Activated naive CD8-positive, alpha-beta T cell (primary cell): ENCODE data around the gene NEUROD2.

ENCODE experiments used
- H3K27ac Mint-ChIP-seq: one replicate; pipeline ENCODE4 v1.8.0; 2021; ENCODE audit warnings: mixed read lengths
- H3K27me3 Mint-ChIP-seq: one replicate; pipeline ENCODE4 v1.8.0; 2021; ENCODE audit warnings: mixed read lengths
- H3K36me3 Mint-ChIP-seq: one replicate; pipeline ENCODE4 v1.8.0; 2021; ENCODE audit warnings: mixed read lengths
- H3K4me1 Mint-ChIP-seq: one replicate; pipeline ENCODE4 v1.8.0; 2021; ENCODE audit warnings: low read depth, mixed read lengths
- H3K4me3 Mint-ChIP-seq: one replicate; pipeline ENCODE4 v1.8.0; 2021; ENCODE audit warnings: mild to moderate bottlenecking, mixed read lengths
- H3K9me3 Mint-ChIP-seq: one replicate; pipeline ENCODE4 v1.8.0; 2021; ENCODE audit warnings: low read depth, mixed read lengths

NEUROD2 gene

GRCh38 chr17:39569126-39569525 is 38.6 kb downstream of the NEUROD2 start:
- no peaks in the 10 kb centered on the region for H3K27me3 Mint-ChIP-seq
- H3K36me3 Mint-ChIP-seq: peaks cover 39% of the 10 kb centered on the region
- no peak overlapping the region for H3K27ac Mint-ChIP-seq
- H3K9me3 Mint-ChIP-seq: peaks cover 11% of the 10 kb centered on the region
- H3K4me1 Mint-ChIP-seq: no peaks in the 10 kb centered on the region
- H3K4me3 Mint-ChIP-seq: no peak overlapping the region

- Mint-ChIP-seq H3K27ac (no peak overlapping the region), H3K27me3 (no peaks in the 10 kb centered on the region), H3K4me3 (no peak overlapping the region), H3K36me3 (peaks cover 39% of the 10 kb centered on the region), H3K9me3 (peaks cover 11% of the 10 kb centered on the region), H3K4me1 (no peaks in the 10 kb centered on the region)
These were observed 39.0 kb downstream of the NEUROD2 start for GRCh38 chr17:39568702-39569101.

DNA sequence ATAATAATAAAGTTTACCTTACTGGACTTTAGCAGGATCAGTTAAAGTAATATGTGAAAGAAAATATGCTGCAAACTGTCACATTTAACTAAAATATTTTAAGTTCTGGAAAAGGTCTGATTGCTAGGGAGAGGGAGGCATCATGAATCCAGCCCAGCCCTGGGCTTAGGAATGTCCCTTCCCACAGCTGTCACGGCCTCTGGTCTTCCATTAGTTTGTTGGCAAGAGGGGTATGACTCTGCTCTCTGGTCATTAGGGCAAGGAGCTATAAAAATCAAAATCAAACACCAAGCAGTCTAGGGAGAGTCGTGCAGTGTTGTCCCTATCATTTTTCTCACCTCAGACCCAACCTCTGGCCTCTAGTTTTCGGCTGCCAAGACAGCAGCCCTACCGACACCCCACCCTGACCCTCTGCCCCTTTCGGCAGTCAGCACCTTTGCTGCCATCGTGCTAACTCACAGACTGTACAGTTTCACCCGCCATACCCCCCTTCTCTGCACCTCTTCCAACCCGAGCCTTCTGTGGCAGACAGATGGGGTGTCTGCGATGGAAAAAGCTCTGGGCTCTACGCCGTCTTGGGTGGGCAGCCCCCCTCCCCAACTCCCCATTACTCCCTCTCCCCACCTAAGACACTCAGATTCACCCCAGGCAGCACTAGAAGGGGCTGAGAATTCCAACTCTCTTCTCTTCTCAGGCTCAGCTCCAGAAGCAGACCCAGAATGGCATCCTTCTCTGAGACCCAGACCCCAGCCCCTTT is 41.4 kb downstream of the NEUROD2 start:
- no peak overlapping the region for H3K4me3 Mint-ChIP-seq
- no peak overlapping the region for H3K27ac Mint-ChIP-seq
- peaks cover 7% of the 10 kb centered on the region for H3K9me3 Mint-ChIP-seq
- no peaks in the 10 kb centered on the region for H3K27me3 Mint-ChIP-seq
- H3K36me3 Mint-ChIP-seq: peaks cover 36% of the 10 kb centered on the region
- no peaks in the 10 kb centered on the region for H3K4me1 Mint-ChIP-seq

GRCh38 chr17:39564211-39564848 is 43.4 kb downstream of the NEUROD2 start:
- no peak overlapping the region for H3K27ac Mint-ChIP-seq
- no peaks in the 10 kb centered on the region for H3K9me3 Mint-ChIP-seq
- H3K36me3 Mint-ChIP-seq: peaks cover 27% of the 10 kb centered on the region
- no peak overlapping the region for H3K4me3 Mint-ChIP-seq
- H3K4me1 Mint-ChIP-seq: no peaks in the 10 kb centered on the region
- no peaks in the 10 kb centered on the region for H3K27me3 Mint-ChIP-seq

DNA sequence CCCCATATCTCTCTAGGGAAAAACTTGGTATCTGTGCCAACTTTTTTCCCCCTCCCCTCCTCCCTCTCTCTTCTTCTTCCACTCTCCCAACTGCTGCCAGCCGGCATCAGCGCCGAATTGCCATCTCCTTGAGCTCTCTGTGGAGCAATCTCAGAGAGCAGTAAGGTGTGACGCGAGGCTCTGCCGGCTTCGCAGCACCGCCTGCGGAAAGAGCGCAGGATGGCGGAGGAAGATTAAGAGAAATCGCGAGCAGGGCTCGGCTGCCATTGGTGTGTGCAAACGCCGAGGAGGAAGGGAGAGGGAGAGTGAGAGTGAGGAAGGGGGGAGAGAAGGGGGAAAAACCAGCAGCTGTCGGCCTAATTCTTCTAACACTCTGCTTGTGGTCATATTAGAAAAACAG is 44.2 kb downstream of the NEUROD2 start:
- Mint-ChIP-seq H3K27me3 (no peaks in the 10 kb centered on the region), H3K9me3 (no peaks in the 10 kb centered on the region), H3K36me3 (peaks cover 23% of the 10 kb centered on the region), H3K4me3 (no peak overlapping the region), H3K4me1 (no peaks in the 10 kb centered on the region), H3K27ac (no peak overlapping the region)

- Mint-ChIP-seq H3K27me3 (no peaks in the 10 kb centered on the region), H3K27ac (no peak overlapping the region)
These were observed 44.7 kb downstream of the NEUROD2 start for GRCh38 chr17:39562976-39563375.

GRCh38 chr17:39562395-39562794 is 45.3 kb downstream of the NEUROD2 start:
- H3K4me3 Mint-ChIP-seq: no peak overlapping the region
- H3K27ac Mint-ChIP-seq: no peak overlapping the region
- H3K9me3 Mint-ChIP-seq: no peaks in the 10 kb centered on the region
- H3K4me1 Mint-ChIP-seq: no peaks in the 10 kb centered on the region
- H3K27me3 Mint-ChIP-seq: no peaks in the 10 kb centered on the region
- H3K36me3 Mint-ChIP-seq: peaks cover 16% of the 10 kb centered on the region

More at GRCh38 chr17:39562976-39563375, 44.7 kb downstream of the NEUROD2 start:
- Mint-ChIP-seq H3K4me3 (no peak overlapping the region), H3K9me3 (no peaks in the 10 kb centered on the region), H3K36me3 (peaks cover 19% of the 10 kb centered on the region), H3K4me1 (no peaks in the 10 kb centered on the region)

DNA sequence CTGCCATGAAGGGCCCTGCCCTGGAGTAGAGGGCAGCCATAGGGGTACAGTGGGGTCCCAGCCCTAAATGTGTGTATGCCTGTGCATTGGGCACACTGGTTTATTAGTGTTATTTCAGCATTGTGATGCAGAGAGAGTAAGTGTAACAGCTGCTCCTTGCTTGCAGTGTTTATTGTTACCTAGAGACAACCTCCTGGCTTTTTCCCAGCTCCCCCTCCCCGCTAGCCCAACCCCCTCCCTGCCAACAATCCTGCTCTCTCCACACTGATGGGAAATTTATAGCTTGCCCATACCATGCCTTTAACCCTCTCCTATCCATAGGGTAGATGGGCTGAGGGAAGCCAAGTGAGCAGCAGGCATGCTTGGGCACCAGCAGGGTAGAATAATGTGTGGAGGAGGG is 51.3 kb downstream of the NEUROD2 start:
- Mint-ChIP-seq H3K4me3 (no peak overlapping the region), H3K4me1 (no peaks in the 10 kb centered on the region), H3K9me3 (no peaks in the 10 kb centered on the region), H3K27ac (no peak overlapping the region), H3K36me3 (peaks cover 13% of the 10 kb centered on the region), H3K27me3 (no peaks in the 10 kb centered on the region)

DNA sequence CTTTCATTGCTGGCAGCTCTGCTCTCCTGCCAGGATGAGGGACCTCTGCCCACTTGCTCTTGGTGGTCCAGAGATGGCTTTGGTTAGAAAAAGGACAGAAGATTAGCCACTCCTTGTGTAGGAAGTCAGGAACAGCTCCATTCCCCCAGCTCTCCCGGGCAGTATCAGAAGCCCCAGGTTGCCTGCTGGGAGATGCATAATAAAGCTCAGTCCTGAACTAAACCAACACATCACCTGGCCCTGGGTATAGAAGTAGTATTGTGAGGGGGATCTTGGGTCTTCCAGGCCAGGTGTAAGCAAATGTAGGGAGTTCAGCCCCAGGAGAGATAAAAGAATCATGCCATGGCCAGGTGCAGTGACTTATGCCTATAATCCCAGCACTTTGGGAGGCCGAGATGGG is 52.4 kb downstream of the NEUROD2 start:
- H3K4me3 Mint-ChIP-seq: no peak overlapping the region
- H3K9me3 Mint-ChIP-seq: no peaks in the 10 kb centered on the region
- H3K4me1 Mint-ChIP-seq: no peaks in the 10 kb centered on the region
- H3K27me3 Mint-ChIP-seq: no peaks in the 10 kb centered on the region
- peaks cover 13% of the 10 kb centered on the region for H3K36me3 Mint-ChIP-seq
- no peak overlapping the region for H3K27ac Mint-ChIP-seq
